Smooth muscle cell of the brain vasculature (primary cell): ENCODE measurements around the gene PCLAF.
"Not testable (repeated sequence)": the region's sequence is repeated elsewhere in the genome, so short reads cannot be mapped to it uniquely, and the experiment has no call there.

Experiments
- DNase-seq: peaks from one replicate; pipeline ENCODE4 v3.0.0-alpha.2; 2012; ENCODE audit warnings: low read depth, low spot score

Gene PCLAF

GRCh38 chr15:64381000-64381751, at the start of gene PCLAF:
Gene PCLAF, minus strand, starts transcription at chr15:64381441. Its CDS starts 70 bp downstream, at chr15:64381371.
- peak; percentile 88 for DNase-seq

GRCh38 chr15:64430000-64430735, 48.9 kb upstream of the PCLAF start:
- peak; percentile 77 for DNase-seq

GRCh38 chr15:64429448-64429847, 48.2 kb upstream of the PCLAF start:
- no peak for DNase-seq

GRCh38 chr15:64426845-64427465, 45.7 kb upstream of the PCLAF start:
- DNase-seq: no peak

GRCh38 chr15:64425221-64425620, 44.0 kb upstream of the PCLAF start:
- no peak for DNase-seq

- DNase-seq: no peak
Measured at GRCh38 chr15:64423970-64424369, 42.7 kb upstream of the PCLAF start.

GRCh38 chr15:64422697-64423096, 41.5 kb upstream of the PCLAF start:
- DNase-seq: no peak

- no peak for DNase-seq
Measured at GRCh38 chr15:64412216-64412615, 31.0 kb upstream of the PCLAF start.

GRCh38 chr15:64400583-64400982, 19.3 kb upstream of the PCLAF start:
- no peak for DNase-seq

GRCh38 chr15:64398575-64398974, 17.3 kb upstream of the PCLAF start:
- no peak for DNase-seq

GRCh38 chr15:64396789-64397188, 15.5 kb upstream of the PCLAF start:
- no peak for DNase-seq

GRCh38 chr15:64392471-64392870, 11.2 kb upstream of the PCLAF start:
- DNase-seq: not testable (repeated sequence)

- DNase-seq: no peak
Measured at GRCh38 chr15:64389036-64389435, 7.8 kb upstream of the PCLAF start.

GRCh38 chr15:64387562-64388168, 6.4 kb upstream of the PCLAF start, which contains the start of gene TRIP4:
Gene TRIP4, plus strand, starts transcription at chr15:64387836. Its CDS starts 28 bp downstream, at chr15:64387864.
- DNase-seq: peak; percentile 91

- no peak for DNase-seq
Measured at GRCh38 chr15:64386291-64386690, 5.0 kb upstream of the PCLAF start.

GRCh38 chr15:64383760-64384159, 2.5 kb upstream of the PCLAF start:
- DNase-seq: no peak

GRCh38 chr15:64380130-64380870, 941 bp downstream of the PCLAF start:
- not testable (repeated sequence) for DNase-seq

GRCh38 chr15:64379216-64379960, 1.9 kb downstream of the PCLAF start:
- no peak for DNase-seq

- DNase-seq: no peak
Measured at GRCh38 chr15:64373360-64373759, 7.9 kb downstream of the PCLAF start.

GRCh38 chr15:64371383-64371782, 9.9 kb downstream of the PCLAF start:
- DNase-seq: not testable (repeated sequence)
